22Rv1 (cell line): ENCODE data around the gene BICC1.

Experiments used
- ZFX ChIP-seq: fragments of 450-650 bp; IDR thresholded peaks from 2 replicates; pipeline ENCODE4 v1.6.1; 2017; ENCODE audit warnings: antibody characterized with exemption, borderline replicate concordance
- TF ChIP-seq, protein P1 (sequence below): fragments of 450-650 bp; IDR thresholded peaks from 2 replicates; pipeline ENCODE4 v1.5.1; 2017; ENCODE audit warnings: mild to moderate bottlenecking

DNA sequence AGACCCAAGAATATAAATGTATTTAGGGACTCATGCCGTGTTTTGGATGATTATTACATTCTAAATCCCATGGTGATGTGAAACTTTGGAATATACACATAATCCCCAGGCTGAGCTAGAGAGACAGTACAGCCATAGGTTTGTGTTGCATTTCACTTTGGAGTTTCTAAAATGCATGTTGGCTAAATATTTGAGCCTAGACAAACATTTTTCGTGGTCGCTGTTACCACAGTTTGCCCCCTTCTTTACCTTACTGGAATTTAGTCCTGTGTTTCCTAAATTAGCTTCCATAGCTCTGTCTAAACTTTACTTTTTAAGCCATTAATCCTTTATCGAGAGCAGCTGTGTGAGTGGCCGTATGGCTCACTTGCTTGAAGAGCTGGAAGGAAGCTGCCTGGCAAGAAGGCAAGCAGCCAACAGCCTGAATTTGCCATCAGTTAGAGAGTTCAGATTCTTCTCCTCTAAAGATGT is 192.0 kb downstream of the BICC1 start:
- TF ChIP-seq, protein P1, sequence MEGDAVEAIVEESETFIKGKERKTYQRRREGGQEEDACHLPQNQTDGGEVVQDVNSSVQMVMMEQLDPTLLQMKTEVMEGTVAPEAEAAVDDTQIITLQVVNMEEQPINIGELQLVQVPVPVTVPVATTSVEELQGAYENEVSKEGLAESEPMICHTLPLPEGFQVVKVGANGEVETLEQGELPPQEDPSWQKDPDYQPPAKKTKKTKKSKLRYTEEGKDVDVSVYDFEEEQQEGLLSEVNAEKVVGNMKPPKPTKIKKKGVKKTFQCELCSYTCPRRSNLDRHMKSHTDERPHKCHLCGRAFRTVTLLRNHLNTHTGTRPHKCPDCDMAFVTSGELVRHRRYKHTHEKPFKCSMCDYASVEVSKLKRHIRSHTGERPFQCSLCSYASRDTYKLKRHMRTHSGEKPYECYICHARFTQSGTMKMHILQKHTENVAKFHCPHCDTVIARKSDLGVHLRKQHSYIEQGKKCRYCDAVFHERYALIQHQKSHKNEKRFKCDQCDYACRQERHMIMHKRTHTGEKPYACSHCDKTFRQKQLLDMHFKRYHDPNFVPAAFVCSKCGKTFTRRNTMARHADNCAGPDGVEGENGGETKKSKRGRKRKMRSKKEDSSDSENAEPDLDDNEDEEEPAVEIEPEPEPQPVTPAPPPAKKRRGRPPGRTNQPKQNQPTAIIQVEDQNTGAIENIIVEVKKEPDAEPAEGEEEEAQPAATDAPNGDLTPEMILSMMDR: no peak
- no peak for TF ChIP-seq ZFX
